ENCODE results near the gene POLD2.

The POLD2 gene

DNA sequence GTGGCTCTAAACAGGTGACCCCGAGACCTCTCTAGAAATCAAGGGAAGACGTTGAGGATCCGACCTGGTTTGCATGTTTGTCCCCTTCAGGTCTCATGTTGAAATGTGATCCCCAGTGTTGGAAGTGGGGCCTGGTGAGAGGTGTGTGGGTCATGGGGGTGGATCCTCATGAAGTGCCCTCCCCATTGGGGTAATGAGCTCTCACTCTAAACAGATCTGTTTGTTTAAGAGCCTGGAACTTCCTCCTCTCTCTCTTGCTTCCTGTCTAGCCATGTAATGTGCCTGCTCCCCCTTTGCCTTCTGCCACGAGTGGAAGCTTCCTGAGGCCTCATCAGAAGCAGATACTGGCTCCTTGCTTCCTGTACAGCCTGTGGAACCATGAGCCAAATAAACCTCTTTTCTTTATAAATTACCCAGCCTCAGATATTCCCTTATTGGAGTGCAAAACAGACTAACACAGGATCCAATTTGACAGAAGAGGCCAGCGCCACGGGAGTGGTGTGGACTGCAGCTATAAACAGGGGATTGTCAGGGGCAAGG, 30.2 kb downstream of the POLD2 start:
- TF ChIP-seq CTCF (IDR thresholded peaks at IDR 0.05; ENCODE audit: borderline replicate concordance, control extremely low read depth, extremely low read depth, insufficient read depth, missing control alignments), result no peak
- DNase-seq (ENCODE audit: low spot score), result no peak
- in situ Hi-C loops (cut with MboI; ENCODE audit: low sequenced_read_pairs, unreplicated experiment), result no loop called here

DNA sequence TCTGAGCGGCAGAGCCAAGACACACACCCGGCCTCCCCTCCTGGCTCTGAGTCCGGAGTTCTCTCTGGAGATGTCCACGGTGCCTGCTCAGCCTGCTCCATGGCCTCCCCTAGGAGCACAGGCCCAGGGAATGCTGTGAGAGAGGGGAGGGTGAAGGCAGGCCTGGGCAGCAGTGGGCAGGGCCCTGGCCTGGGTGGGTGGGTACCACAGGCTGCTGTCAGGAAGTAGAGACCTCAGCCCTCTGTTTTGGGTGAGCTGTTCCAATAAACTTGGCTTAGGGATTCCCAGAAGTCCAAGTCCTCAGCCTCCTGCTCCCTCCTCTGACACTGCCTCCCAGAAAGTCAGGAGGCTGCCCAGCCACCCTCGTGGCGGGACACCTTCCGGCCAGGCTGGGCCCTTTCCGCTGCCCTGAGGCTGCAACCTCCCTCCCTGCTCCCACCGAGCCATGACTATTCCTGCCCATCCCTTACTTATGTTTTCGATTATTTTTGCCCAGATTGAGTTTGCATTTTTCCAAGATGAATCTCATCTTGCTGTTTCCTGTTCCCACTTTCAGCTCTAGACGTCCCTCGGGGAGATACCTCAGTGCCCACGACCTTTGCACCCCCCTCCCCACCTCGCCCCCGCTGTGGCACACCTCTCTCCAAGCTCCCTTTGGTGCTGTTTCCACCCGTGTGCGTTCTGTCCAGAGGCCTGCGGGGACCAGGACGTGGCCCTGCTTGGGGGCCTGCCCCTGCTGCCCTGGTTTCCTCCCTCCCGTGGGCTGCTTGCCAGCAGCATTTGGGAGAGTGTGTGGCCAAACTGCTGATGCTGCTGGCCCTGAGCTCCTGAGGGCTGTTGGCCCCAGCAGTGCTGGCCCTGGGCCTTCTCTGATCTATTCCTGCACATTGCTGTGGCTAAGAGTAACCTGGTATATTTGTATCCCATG, 35.2 kb downstream of the POLD2 start:
- TF ChIP-seq CTCF (IDR thresholded peaks at IDR 0.05; ENCODE audit: borderline replicate concordance, control extremely low read depth, extremely low read depth, insufficient read depth, missing control alignments), result no peak
- DNase-seq (ENCODE audit: low spot score), result no peak
- in situ Hi-C loops (cut with MboI; ENCODE audit: low sequenced_read_pairs, unreplicated experiment), result no loop called here

DNA sequence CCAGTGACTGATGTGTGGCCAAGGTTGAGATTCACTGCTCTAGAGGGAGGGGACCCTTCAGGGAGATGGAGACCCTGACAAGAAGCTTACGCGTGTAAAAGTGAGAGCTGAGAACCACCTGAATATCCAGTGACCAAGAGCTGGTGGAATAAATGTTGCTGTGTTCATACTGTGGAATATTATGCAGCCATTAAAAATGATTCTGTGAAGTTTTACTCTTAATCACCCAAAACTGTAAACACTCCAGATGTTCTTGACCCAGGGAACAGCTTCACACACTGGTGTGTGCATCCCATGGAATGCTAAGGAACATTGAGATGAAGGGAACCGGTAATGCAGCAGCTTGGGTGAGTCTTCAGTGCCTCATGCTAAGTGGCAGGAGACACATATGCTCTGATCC, 36.7 kb downstream of the POLD2 start:
- TF ChIP-seq CTCF (IDR thresholded peaks at IDR 0.05; ENCODE audit: borderline replicate concordance, control extremely low read depth, extremely low read depth, insufficient read depth, missing control alignments), result no peak
- in situ Hi-C loops (cut with MboI; ENCODE audit: low sequenced_read_pairs, unreplicated experiment), result no loop called here
- DNase-seq (ENCODE audit: low spot score), result no peak

GRCh38 chr7:44085546-44085945, 37.8 kb downstream of the POLD2 start:
- no peak for DNase-seq (ENCODE audit: low spot score)

DNA sequence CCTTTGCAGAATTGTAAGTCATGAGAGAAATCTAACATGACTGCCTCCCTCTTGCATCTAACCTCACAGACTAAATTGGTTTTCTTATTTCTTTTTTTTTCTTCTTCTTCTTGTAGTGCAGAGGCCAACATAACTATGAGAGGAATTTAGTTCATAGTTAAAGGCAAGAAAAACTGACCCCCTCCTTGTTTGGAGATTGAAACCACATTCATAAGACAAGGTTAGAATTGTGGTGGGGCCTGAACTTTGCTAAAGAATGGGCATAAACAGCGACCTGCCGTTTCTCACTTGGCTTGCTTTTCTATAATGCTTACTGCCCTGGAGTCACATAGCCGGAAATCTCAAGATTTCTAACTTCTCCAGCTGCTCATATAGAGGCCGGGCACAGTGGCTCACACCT, 38.6 kb downstream of the POLD2 start:
- no peak for TF ChIP-seq CTCF (IDR thresholded peaks at IDR 0.05; ENCODE audit: borderline replicate concordance, control extremely low read depth, extremely low read depth, insufficient read depth, missing control alignments)
- DNase-seq (ENCODE audit: low spot score), result no peak
- in situ Hi-C loops (cut with MboI; ENCODE audit: low sequenced_read_pairs, unreplicated experiment), result no loop called here

More at GRCh38 chr7:44085546-44085945, 37.8 kb downstream of the POLD2 start:
- in situ Hi-C loops (cut with MboI; ENCODE audit: low sequenced_read_pairs, unreplicated experiment), result no loop called here
- no peak for TF ChIP-seq CTCF (IDR thresholded peaks at IDR 0.05; ENCODE audit: borderline replicate concordance, control extremely low read depth, extremely low read depth, insufficient read depth, missing control alignments)

DNA sequence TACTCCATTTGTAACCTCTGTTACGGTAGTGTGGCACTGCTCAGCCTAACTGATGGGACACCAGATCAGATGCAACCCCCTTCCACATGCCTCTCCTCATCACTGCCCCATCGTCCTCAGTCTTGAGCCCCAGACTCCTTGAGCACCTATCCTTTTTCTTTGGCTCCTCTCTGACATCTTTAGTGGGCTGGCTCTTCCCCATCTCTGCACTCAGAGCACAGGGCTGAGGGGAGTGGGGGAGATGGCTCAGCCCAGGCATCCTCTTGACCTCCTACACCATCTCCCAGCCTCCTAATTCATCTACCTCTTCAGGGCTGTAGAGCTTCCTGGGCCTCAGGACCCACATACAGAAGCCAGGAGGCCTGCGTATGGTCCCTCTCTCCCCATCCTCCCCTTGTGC, 39.6 kb downstream of the POLD2 start:
- in situ Hi-C loops (cut with MboI; ENCODE audit: low sequenced_read_pairs, unreplicated experiment), result no loop called here
- TF ChIP-seq CTCF (IDR thresholded peaks at IDR 0.05; ENCODE audit: borderline replicate concordance, control extremely low read depth, extremely low read depth, insufficient read depth, missing control alignments), result no peak
- no peak for DNase-seq (ENCODE audit: low spot score)
